GM12878 (cell line): ENCODE results near the gene AGAP1. TPM values are rescaled to one million over a fixed set of nuclear protein-coding genes. Genes with fewer than 3 reads are reported as not detected.

ENCODE experiments used
- NRF1 ChIP-seq: conservative IDR thresholded peaks from 2 replicates; pipeline ENCODE4 v1.6.1; 2011; ENCODE audit warnings: mild to moderate bottlenecking, low read depth, low read length, improper control_type of control experiment
- SIN3A ChIP-seq: IDR thresholded peaks from 2 replicates; pipeline ENCODE4 v1.6.1; 2012; ENCODE audit warnings: low read depth, low read length, improper control_type of control experiment
- SRF ChIP-seq, 2 experiments: IDR thresholded peaks; 2 replicates each; pipeline ENCODE4 v1.6.1; 2011; ENCODE audit warnings: low read depth in 2 of 2, low read length in 2 of 2, mild to moderate bottlenecking in 1 of 2, moderate library complexity in 1 of 2
- SUZ12 ChIP-seq: fragments of 200-600 bp; sonication (generic); IDR thresholded peaks from one replicate; pipeline ENCODE4 v1.6.1; 2018; ENCODE audit warnings: antibody characterized with exemption, mild to moderate bottlenecking; ENCODE audit not compliant: unreplicated experiment
- ZBTB11 ChIP-seq: fragments of 450-650 bp; formaldehyde crosslinking; IDR thresholded peaks from 2 replicates; pipeline ENCODE4 v1.5.0; 2022; ENCODE audit warnings: mild to moderate bottlenecking, missing genetic modification characterization
- ZNF687 ChIP-seq: fragments of 450-650 bp; IDR thresholded peaks from 2 replicates; pipeline ENCODE4 v1.6.1; 2017; ENCODE audit warnings: mild to moderate bottlenecking, moderate library complexity
- polyA plus RNA-seq, 11 experiments: library from polyadenylated mRNA; depleted of rRNA in 4 of 11; unstranded in 6 of 11; stranded (reverse) in 5 of 11; fragments of >200 nt; fragmentation: Nextera tagmentation in 4 of 11; fragmentation: Illumina TruSeq in 1 of 11; extraction: Ambion mirVana in 4 of 11; extraction: Trizol in 1 of 11; gene quantifications; 1 replicate in 1 of 11; 2 replicates in 10 of 11; pipeline versions ENCODE4 v1.2.1 to v1.2.3, GENCODE V29; 2011 to 2016; ENCODE audit warnings: inconsistent platforms in 2 of 11, missing spikeins in 2 of 11, low read depth in 1 of 11
- total RNA-seq, 4 experiments: library from RNA; depleted of rRNA in 3 of 4; stranded (reverse); fragments of >200 nt in 3 of 4; fragmentation: Illumina TruSeq in 1 of 4; extraction: Trizol in 1 of 4; gene quantifications; 2 replicates each; pipeline versions ENCODE4 v1.2.1 to v1.2.3, GENCODE V29; 2013 to 2021

The AGAP1 gene
- total and polyA plus RNA-seq, 10 of the 15 experiments (the other 5 are each of a cell fraction or from before 2014, with no cell fraction given): 0.05 to 0.15 (median 0.06) TPM; not detected in 7

GRCh38 chr2:235745597-235745996 lies 251.8 kb downstream of the AGAP1 start (continued):
- TF ChIP-seq ZBTB11 (CRISPR knock-in tag): no peak
- TF ChIP-seq SUZ12: no peak
- no peak for TF ChIP-seq SRF (IDR thresholded peaks at IDR 0.05; ENCODE audit: low read depth in 2 of 2, low read length in 2 of 2)
- TF ChIP-seq NRF1: no peak
- TF ChIP-seq ZNF687: no peak
- TF ChIP-seq SIN3A: no peak
